HG03039 (cell line): ENCODE measurements around the gene HIC1.
A peak's percentile ranks its signal among the peaks of the same experiment; 100 is the strongest.

Experiments
- ATAC-seq: cut with Tn5 transposase; IDR thresholded peaks from one replicate; pipeline ENCODE4 v1.9.1; 2021; ENCODE audit warnings: mild to moderate bottlenecking, moderate library complexity; ENCODE audit not compliant: unreplicated experiment

HIC1 gene

DNA sequence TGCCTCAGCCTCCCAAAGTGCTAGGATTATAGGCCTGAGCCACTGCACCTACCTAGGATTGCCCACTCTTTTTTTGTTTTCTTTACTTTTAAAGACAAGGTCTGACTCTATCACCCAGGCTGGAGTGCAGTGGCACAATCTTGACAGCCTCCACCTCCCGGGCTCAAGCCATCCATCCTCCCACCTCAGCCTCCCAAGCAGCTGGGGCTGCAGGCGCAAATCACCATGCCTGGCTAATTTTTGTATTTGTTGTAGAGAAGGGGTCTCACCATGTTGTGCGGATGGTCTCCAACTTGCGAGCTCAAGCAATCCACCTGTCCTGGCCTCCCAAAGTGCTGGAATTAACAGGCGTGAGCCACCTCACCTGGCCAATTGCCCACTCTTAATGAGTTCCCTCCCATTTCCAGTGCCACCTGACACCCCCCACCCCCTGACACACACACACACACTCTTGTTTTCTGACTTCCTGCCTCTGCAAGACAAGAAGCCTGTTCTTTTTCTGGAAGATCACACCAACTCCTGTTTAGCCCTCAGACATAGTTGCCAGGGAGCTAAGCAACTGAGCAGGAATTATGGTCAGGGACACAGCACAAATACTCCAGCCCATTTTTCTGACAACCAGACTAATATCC lies 10.5 kb upstream of the HIC1 start:
- ATAC-seq, result no peak

DNA sequence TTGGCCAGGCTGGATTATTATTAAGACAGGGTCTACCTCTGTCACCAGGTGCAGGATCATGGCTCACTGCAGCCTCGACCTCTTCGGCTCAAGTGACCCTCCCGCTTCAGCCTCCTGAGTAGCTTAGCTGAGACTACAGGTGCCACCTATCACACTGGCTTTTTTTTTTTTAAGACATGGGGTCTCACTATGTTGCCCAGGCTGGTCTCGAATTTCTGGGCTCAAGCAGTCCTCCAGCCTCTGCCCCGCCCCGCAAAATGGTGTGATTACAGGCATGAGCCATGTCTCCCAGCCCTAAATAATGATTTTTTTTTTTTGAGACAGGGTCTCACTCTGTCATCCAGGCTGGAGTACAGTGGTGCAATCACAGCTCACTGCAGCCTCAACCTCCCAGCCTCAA lies 7.3 kb upstream of the HIC1 start:
- no peak for ATAC-seq

DNA sequence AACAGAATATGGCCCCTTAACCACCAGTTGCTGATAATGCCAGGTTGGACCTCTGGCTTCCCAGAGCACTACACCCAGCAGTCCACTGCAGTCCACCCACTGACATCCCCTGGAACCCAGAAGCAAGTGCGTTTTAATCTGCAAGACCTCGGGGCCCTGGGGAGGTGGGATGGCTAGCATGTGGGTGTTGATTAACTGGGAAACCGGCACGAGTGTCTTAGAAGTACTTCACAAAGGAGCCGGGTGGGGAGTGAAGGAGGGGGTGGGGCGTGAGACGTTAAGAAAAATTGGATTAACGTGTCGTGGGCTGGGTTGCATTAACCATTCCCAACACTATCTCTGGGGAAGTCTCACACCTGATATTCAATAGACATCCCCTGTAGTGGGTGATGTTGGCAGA lies 6.1 kb upstream of the HIC1 start:
- no peak for ATAC-seq

DNA sequence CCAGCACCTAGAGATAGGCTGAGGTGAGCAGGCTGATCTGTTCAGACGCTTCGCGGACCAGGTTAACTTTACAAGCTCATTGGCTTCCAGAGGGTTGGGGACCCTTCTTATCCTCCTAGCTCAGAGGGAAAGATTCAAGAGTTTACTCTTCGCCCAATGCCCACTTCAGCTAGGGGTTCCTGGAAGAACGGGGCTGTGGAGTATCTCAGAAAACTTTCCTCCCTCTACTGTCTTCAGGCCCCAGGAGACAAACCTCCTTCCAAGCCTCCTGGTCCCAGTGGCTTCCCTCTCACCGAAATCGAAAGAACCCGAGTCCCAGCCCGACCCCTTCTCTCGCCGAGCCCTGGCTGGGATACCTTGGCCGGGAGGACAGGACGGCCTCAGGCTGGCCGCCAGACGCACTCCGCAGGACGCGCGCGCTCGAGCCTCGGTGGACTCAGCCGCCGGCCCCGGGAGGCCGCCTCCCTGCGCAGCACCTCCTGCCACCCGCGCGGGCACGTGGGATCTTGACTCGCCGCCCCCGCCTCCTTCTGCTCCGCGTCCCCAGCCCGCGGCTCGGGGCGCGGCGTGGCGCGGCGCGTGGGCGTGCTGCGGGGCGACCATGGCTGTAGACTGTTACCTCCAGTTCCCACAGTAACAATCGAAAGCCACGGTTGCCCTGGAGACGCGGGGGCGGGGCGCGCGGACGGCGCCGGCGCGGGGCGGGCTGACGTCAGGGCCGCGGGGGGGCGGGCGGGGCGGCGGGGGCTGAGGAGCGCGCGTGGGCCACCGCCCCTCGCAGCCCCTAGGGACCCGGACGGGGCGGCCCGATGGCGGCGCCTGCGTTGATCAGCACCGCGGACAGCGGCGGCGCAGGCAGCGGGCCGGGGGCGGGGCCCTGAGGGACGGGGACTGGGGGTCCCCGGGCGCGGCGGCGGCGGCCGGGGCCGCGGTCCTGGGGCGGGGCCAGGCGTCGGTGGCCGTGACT lies 5.3 kb upstream of the HIC1 start:
- peak; percentile 41 for ATAC-seq

DNA sequence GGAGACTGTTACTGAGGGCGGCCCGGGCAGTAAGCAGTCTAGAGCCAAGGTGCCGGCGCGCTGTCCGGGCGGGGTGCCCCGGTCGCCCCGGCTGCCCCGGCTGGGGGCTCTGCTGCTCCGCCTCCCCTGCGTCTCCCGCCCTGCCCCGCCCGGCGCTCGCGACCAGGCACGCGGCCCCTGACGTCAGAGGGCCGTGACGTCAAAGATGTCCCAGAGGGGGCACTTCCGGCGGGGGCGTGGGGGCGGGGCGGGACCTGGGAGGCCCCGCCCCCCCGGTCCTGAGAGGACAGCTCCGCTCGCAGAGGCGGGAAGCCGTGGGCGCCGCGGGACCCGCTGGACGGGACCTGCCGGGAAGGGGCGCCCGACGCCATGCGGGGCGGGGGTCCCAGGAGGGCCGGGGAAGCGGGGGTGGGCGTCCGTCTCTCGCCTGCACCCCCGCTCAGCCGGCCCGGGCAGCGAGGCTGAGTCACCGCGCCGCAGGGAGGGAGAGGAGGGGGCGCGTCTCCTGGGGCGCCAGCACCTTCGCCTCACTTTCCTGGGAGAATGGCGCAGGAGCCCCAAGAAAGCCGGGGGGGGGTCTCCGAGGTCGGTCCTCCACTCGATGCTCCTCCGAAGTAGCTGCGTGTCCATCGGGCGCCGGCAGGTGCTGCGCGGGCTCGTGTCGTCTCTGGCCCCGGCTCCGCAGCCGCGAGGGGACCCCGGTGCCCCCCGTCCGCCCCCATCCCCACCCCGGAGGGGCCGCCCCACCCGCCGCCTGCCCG lies 4.4 kb upstream of the HIC1 start:
- ATAC-seq, result peak; percentile 4

DNA sequence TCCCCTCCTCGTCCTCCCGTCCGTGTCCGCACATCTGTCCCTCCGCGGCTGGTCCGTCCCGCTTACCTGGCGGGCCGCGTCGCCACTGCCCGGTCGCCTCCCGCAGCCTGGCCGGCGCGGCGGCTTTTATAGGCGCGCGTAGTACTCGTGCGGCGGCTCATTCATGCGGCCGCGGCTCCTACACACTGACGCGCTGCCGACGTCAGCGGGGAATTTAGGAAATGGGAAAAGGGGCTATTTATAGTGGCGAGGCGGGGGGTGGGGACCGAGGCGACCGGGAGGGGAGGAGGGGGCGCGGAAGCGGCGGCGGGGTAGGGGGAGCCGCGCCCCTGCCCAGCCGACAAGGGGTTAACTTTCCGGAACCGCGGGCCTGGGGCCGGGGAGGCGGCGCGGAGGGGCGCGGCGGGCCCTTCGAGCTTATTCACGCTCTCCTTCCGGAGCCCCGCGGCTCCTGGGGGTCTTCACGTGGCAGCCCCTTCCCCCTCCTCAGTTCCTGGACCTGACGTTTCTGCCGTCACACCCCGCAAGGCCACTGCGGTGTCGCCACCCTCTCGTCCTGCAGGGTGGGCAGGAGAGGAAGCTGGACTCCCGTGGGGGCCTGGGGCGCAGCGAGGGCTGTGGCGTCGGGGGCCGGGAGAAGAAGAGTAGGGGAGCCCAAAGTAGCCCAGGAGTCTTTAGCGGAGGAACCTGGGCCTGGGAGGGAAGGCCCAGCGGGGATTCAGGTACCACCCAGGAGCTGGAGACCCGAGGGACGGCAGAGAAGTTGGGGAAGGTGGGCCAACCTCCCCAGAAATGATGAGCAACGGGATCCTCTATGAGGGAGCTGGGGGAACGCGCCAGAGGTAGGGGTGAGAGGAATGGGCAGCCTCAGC lies 3.6 kb upstream of the HIC1 start:
- ATAC-seq, result no peak

DNA sequence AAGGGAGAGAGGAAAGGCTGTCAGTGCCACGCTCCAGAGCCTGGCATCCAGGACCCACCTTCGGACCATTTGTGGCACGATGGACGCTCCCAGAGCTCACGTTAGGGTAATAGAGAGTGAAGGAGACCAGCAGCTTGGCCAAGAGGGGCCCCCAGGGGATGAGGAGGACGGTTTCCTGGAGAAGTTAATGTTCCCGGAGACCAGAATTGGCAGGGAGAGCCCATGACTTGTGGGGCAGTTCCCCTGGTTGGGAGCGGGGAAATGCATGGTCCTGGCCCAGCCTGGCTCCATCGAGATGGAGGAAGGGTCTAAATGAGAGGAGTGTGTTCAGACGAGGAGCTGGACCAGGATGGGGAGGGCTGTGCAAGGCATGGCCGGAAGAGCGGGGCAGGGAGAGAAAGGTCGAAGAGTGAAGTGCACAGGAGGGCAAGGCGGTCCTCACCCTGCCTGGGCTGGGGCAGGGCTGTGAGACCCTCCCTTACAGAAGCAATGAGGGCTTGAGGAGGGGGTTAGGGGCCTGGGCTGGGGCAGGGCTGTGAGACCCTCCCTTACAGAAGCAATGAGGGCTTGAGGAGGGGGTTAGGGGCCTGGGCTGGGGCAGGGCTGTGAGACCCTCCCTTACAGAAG lies 2.9 kb upstream of the HIC1 start:
- no peak for ATAC-seq

DNA sequence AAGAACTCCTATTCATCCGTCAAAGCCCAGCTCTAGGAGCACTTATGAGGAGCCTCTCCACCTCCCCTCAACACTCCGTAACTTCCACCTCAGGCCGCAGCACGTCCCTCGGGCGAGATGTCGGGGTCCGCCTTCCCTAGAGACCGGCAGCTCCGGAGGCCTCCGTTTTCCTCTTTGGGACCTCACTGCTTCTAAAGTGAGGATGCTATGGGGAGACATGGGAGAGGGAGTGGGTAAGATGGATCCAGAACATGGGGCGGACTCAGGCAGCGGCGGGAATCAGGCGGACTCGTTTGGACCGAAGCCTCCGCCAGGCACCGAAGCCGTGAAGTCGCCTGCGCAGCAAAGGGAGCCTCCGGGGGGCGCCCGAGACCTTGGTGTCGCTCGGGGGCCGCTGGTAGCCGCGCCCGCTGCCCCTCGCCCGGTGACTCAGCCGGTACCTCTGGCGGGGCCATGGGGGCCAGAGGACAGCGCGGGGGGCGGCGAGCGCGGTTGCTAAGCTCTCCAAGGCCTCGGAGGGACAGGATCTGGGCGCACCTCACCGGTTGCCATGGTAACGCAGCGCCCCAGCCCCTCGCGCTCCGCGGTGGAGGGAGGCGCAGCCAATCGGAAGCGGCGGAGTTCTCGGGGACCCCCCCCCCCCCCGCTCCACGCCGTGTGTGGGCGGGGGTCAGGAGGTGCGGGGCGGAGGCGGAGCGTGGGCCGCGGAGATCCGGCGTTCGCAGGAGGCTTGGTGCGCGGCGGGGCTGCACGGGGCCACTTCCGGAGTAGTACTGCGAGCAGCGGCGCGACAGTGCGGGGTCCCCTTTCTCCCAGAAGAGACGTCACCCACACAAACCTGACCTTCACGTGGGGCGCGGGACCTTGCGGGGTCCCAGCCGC lies 1.3 kb upstream of the HIC1 start:
- no peak for ATAC-seq

DNA sequence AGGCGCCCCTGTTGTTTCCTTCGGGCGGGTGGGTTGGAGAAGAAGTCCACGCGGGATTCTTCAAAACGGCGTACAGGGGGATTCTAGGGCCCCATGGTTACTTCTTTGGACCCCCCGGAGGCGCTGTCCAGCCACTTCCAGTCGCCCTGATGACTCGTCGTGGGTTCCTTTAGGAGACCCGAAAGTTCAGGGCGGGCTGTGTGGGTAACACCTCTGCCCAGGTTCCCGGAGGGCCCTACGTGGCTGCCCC lies 716 bp upstream of the HIC1 start:
- no peak for ATAC-seq

DNA sequence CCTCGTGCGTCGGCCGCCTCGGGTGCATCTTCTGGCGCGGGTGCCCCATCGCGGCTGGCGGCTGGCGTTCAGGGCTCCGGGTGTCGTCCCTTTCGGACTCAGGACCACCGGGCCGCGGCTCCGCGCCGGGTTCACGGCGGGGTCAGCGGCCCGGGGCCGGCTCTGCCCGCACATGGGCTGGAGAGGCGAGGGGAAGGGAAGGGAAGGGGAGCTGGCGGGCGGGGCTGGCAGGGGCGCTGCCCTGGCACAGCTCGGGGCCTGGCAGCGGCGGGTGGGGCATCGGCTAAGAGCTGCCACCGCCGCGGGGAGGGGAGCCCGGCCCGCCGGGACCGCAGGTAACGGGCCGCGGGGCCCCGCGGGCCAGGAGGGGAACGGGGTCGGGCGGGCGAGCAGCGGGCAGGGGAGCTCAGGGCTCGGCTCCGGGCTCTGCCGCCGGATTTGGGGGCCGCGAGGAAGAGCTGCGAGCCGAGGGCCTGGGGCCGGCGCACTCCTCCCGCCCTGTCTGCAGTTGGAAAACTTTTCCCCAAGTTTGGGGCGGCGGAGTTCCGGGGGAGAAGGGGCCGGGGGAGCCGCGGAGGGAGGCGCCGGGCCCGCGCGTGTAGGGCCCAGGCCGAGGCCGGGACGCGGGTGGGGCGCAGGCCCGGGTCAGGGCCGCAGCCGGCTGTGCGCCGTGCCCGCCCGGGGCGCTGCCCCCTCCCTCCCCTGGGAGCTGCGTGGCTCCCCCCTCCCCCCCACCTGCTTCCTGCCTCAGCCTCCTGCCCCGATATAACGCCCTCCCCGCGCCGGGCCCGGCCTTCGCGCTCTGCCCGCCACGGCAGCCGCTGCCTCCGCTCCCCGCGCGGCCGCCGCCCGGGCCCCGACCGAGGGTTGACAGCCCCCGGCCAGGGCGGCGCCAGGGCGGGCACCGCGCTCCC lies 646 bp downstream of the HIC1 start:
- no peak for ATAC-seq

DNA sequence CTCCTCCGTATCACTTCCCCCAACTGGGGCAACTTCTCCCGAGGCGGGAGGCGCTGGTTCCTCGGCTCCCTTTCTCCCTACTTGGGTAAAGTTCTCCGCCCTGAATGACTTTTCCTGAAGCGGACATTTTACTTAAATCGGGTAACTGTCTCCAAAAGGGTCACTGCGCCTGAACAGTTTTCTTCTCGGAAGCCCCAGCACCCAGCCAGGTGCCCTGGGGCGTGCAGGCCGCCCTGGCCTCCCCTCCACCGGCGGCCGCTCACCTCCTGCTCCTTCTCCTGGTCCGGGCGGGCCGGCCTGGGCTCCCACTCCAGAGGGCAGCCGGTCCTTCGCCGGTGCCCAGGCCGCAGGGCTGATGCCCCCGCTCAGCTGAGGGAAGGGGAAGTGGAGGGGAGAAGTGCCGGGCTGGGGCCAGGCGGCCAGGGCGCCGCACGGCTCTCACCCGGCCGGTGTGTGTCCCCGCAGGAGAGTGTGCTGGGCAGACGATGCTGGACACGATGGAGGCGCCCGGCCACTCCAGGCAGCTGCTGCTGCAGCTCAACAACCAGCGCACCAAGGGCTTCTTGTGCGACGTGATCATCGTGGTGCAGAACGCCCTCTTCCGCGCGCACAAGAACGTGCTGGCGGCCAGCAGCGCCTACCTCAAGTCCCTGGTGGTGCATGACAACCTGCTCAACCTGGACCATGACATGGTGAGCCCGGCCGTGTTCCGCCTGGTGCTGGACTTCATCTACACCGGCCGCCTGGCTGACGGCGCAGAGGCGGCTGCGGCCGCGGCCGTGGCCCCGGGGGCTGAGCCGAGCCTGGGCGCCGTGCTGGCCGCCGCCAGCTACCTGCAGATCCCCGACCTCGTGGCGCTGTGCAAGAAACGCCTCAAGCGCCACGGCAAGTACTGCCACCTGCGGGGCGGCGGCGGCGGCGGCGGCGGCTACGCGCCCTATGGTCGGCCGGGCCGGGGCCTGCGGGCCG lies 1.6 kb downstream of the HIC1 start:
- ATAC-seq, result no peak

DNA sequence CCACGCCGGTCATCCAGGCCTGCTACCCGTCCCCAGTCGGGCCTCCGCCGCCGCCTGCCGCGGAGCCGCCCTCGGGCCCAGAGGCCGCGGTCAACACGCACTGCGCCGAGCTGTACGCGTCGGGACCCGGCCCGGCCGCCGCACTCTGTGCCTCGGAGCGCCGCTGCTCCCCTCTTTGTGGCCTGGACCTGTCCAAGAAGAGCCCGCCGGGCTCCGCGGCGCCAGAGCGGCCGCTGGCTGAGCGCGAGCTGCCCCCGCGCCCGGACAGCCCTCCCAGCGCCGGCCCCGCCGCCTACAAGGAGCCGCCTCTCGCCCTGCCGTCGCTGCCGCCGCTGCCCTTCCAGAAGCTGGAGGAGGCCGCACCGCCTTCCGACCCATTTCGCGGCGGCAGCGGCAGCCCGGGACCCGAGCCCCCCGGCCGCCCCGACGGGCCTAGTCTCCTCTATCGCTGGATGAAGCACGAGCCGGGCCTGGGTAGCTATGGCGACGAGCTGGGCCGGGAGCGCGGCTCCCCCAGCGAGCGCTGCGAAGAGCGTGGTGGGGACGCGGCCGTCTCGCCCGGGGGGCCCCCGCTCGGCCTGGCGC lies 2.4 kb downstream of the HIC1 start:
- no peak for ATAC-seq

DNA sequence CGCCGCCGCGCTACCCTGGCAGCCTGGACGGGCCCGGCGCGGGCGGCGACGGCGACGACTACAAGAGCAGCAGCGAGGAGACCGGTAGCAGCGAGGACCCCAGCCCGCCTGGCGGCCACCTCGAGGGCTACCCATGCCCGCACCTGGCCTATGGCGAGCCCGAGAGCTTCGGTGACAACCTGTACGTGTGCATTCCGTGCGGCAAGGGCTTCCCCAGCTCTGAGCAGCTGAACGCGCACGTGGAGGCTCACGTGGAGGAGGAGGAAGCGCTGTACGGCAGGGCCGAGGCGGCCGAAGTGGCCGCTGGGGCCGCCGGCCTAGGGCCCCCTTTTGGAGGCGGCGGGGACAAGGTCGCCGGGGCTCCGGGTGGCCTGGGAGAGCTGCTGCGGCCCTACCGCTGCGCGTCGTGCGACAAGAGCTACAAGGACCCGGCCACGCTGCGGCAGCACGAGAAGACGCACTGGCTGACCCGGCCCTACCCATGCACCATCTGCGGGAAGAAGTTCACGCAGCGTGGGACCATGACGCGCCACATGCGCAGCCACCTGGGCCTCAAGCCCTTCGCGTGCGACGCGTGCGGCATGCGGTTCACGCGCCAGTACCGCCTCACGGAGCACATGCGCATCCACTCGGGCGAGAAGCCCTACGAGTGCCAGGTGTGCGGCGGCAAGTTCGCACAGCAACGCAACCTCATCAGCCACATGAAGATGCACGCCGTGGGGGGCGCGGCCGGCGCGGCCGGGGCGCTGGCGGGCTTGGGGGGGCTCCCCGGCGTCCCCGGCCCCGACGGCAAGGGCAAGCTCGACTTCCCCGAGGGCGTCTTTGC lies 3.1 kb downstream of the HIC1 start:
- no peak for ATAC-seq

DNA sequence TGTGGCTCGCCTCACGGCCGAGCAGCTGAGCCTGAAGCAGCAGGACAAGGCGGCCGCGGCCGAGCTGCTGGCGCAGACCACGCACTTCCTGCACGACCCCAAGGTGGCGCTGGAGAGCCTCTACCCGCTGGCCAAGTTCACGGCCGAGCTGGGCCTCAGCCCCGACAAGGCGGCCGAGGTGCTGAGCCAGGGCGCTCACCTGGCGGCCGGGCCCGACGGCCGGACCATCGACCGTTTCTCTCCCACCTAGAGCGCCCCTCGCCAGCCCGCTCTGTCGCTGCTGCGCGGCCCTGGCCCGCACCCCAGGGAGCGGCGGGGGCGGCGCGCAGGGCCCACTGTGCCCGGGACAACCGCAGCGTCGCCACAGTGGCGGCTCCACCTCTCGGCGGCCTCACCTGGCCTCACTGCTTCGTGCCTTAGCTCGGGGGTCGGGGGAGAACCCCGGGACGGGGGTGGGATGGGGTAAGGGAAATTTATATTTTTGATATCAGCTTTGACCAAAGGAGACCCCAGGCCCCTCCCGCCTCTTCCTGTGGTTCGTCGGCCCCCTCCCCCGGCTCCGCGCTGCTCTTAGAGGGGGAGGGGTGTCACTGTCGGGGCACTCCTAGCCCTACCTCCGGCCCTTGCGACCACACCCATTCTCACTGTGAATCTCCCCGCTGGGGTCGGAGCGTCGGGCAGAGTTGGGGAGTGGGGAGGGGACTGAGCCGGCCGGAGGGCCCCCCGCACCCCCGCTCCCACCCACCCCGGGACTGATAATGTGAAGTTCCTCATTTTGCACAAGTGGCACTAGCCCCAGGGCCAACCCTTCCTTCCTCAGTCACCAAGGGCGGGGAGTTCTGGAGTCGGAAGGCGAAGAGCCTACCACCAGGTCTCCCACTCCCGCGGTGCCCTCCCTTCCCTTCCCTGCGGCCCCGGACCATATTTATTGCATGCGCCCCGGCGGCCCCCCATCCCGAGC lies 4.0 kb downstream of the HIC1 start:
- no peak for ATAC-seq
